Loucy (cell line): ENCODE measurements around the gene CIAO3.

ENCODE experiments used
- H2AFZ ChIP-seq: fragments of 200-600 bp; sonication (generic); 2 replicates; pipeline ENCODE4 v1.6.0; 2016; ENCODE audit warnings: antibody characterized with exemption, mild to moderate bottlenecking, low read length, moderate library complexity
- H3F3A ChIP-seq: fragments of 200-600 bp; 2 replicates; pipeline ENCODE4 v1.6.0; 2016; ENCODE audit warnings: antibody characterized with exemption, low read depth, mild to moderate bottlenecking
- H3K27me3 ChIP-seq: fragments of 200-600 bp; sonication (generic); 2 replicates; pipeline ENCODE4 v1.6.1; 2014; ENCODE audit warnings: low read length, mild to moderate bottlenecking; ENCODE audit not compliant: insufficient read depth, poor library complexity, severe bottlenecking
- H3K36me3 ChIP-seq: fragments of 200-600 bp; sonication (generic); 2 replicates; pipeline ENCODE4 v1.6.1; 2016; ENCODE audit warnings: low read length; ENCODE audit not compliant: insufficient read depth
- H3K4me1 ChIP-seq: fragments of 200-600 bp; sonication (generic); 2 replicates; pipeline ENCODE4 v1.5.1; 2014; ENCODE audit warnings: low read length, mild to moderate bottlenecking; ENCODE audit not compliant: insufficient read depth, poor library complexity, severe bottlenecking
- H3K4me2 ChIP-seq: fragments of 200-600 bp; sonication (generic); 2 replicates; pipeline ENCODE4 v1.6.0; 2014; ENCODE audit warnings: antibody characterized with exemption, low read length, low read depth, mild to moderate bottlenecking; ENCODE audit not compliant: poor library complexity, severe bottlenecking
- H3K4me3 ChIP-seq: fragments of 200-600 bp; sonication (generic); 2 replicates; pipeline ENCODE4 v1.5.1; 2014; ENCODE audit warnings: low read length, mild to moderate bottlenecking, mixed read lengths; ENCODE audit not compliant: poor library complexity, severe bottlenecking
- H3K79me2 ChIP-seq: fragments of 200-600 bp; sonication (generic); 2 replicates; pipeline ENCODE4 v1.6.1; 2014; ENCODE audit warnings: low read length; ENCODE audit not compliant: insufficient read depth
- H3K9ac ChIP-seq: fragments of 200-600 bp; sonication (generic); 2 replicates; pipeline ENCODE4 v1.6.0; 2014; ENCODE audit warnings: mild to moderate bottlenecking, low read depth, low read length, moderate library complexity; ENCODE audit not compliant: poor library complexity, severe bottlenecking
- H3K9me2 ChIP-seq: fragments of 200-600 bp; sonication (generic); replicated peaks from 2 replicates; pipeline ENCODE4 v1.6.1; 2016; ENCODE audit warnings: low read depth, low read length, mixed read lengths
- H3K9me3 ChIP-seq: fragments of 200-600 bp; sonication (generic); 2 replicates; pipeline ENCODE4 v1.6.1; 2014; ENCODE audit warnings: mild to moderate bottlenecking, antibody characterized with exemption, low read length, low read depth; ENCODE audit not compliant: insufficient read depth
- H4K20me1 ChIP-seq: fragments of 200-600 bp; sonication (generic); 2 replicates; pipeline ENCODE4 v1.6.0; 2014; ENCODE audit warnings: antibody characterized with exemption, low read length, mild to moderate bottlenecking; ENCODE audit not compliant: insufficient read depth, poor library complexity, severe bottlenecking
- CTCF ChIP-seq: fragments of 200-600 bp; sonication (generic); conservative IDR thresholded peaks from 2 replicates; pipeline ENCODE4 v1.5.1; 2014; ENCODE audit warnings: mild to moderate bottlenecking, antibody characterized with exemption, low read length
- EZH2phosphoT487 ChIP-seq: fragments of 200-600 bp; IDR thresholded peaks from 2 replicates; pipeline ENCODE4 v1.6.1; 2018; ENCODE audit warnings: antibody characterized with exemption, mild to moderate bottlenecking, moderate library complexity, borderline replicate concordance

Gene CIAO3

GRCh38 chr16:761625-762513 lies 21.1 kb upstream of the CIAO3 start:
- no peaks in the 10 kb centered on the region for H3K9me2 ChIP-seq
- no peak overlapping the region for H2AFZ ChIP-seq
- H3K27me3 ChIP-seq, result no peaks in the 10 kb centered on the region
- H3K9me3 ChIP-seq, result no peaks in the 10 kb centered on the region
- H3K4me1 ChIP-seq, result no peaks in the 10 kb centered on the region
- H3K4me2 ChIP-seq, result no peak overlapping the region
- H3F3A ChIP-seq, result no peaks in the 10 kb centered on the region
- H3K4me3 ChIP-seq, result no peak overlapping the region
- H3K79me2 ChIP-seq, result no peaks in the 10 kb centered on the region
- H4K20me1 ChIP-seq, result no peaks in the 10 kb centered on the region
- TF ChIP-seq EZH2phosphoT487 (no peak), CTCF (no peak)
- no peak overlapping the region for H3K9ac ChIP-seq
- H3K36me3 ChIP-seq, result no peaks in the 10 kb centered on the region

- Histone ChIP-seq H3K79me2 (no peaks in the 10 kb centered on the region), H3F3A (no peaks in the 10 kb centered on the region), H4K20me1 (no peaks in the 10 kb centered on the region), H3K4me3 (no peak within 1 kb of the TSS), H3K9me3 (no peaks in the 10 kb centered on the region), H3K9me2 (no peaks in the 10 kb centered on the region), H3K4me1 (no peaks in the 10 kb centered on the region), H2AFZ (no peak within 1 kb of the TSS), H3K27me3 (no peaks in the 10 kb centered on the region), H3K36me3 (no peaks in the 10 kb centered on the region), H3K4me2 (no peak within 1 kb of the TSS), H3K9ac (no peak within 1 kb of the TSS)
- no peak for TF ChIP-seq CTCF
- no peak for TF ChIP-seq EZH2phosphoT487
Observed at GRCh38 chr16:760545-761343, 19.9 kb upstream of the CIAO3 start, which contains the start of gene MSLN. Gene MSLN, plus strand, starts transcription at chr16:760734. Its CDS starts 1,947 bp downstream, at chr16:762681.

GRCh38 chr16:760065-760464 lies 19.3 kb upstream of the CIAO3 start:
- no peak overlapping the region for H3K4me2 ChIP-seq
- no peaks in the 10 kb centered on the region for H3K9me3 ChIP-seq
- H3F3A ChIP-seq, result no peaks in the 10 kb centered on the region
- no peak overlapping the region for H2AFZ ChIP-seq
- H3K27me3 ChIP-seq, result no peaks in the 10 kb centered on the region
- H3K9ac ChIP-seq, result no peak overlapping the region
- TF ChIP-seq EZH2phosphoT487 (no peak), CTCF (no peak)
- no peaks in the 10 kb centered on the region for H3K4me1 ChIP-seq
- H4K20me1 ChIP-seq, result no peaks in the 10 kb centered on the region
- no peaks in the 10 kb centered on the region for H3K36me3 ChIP-seq
- no peaks in the 10 kb centered on the region for H3K79me2 ChIP-seq
- no peaks in the 10 kb centered on the region for H3K9me2 ChIP-seq
- no peak overlapping the region for H3K4me3 ChIP-seq
